Prostate gland (tissue), 2 donors: ENCODE measurements around the gene COL25A1. TPM values are rescaled to one million over a fixed set of nuclear protein-coding genes. Genes with fewer than 3 reads are reported as not detected.

ENCODE experiments used
- DNase-seq: peaks from one replicate; pipeline ENCODE4 v3.0.0-alpha.2; 2019; ENCODE audit warnings: low spot score
- H3K27ac ChIP-seq, 2 donors: fragments of 200-600 bp; sonication (generic); 2 replicates each; pipeline ENCODE4 v1.5.1; 2017 to 2019
- H3K27me3 ChIP-seq: fragments of 200-600 bp; sonication (generic); replicated peaks from 2 replicates; pipeline ENCODE4 v1.5.1; 2019; ENCODE audit not compliant: insufficient read depth
- H3K36me3 ChIP-seq, 2 donors: fragments of 200-600 bp; sonication (generic); 1 replicate in 1 of 2; 2 replicates in 1 of 2; pipeline versions ENCODE4 v1.5.1 to v1.8.1; 2017 to 2019
- H3K4me1 ChIP-seq: fragments of 200-600 bp; sonication (generic); replicated peaks from 2 replicates; pipeline ENCODE4 v1.5.1; 2019
- H3K4me3 ChIP-seq, 2 donors: fragments of 200-600 bp; sonication (generic); 2 replicates each; pipeline ENCODE4 v1.5.1; 2017 to 2019
- H3K9me3 ChIP-seq: fragments of 200-600 bp; sonication (generic); 2 replicates; pipeline ENCODE4 v1.5.1; 2017
- POLR2A ChIP-seq: fragments of 450-650 bp; IDR thresholded peaks from one replicate; pipeline ENCODE4 v1.6.1; 2016; ENCODE audit warnings: antibody characterized with exemption, mild to moderate bottlenecking
- POLR2AphosphoS5 ChIP-seq: sonication (generic); formaldehyde crosslinking; IDR thresholded peaks from one replicate; pipeline ENCODE4 v1.6.1; 2017; ENCODE audit warnings: antibody characterized with exemption
- WGBS: methylation state at CpG from one replicate; pipeline ENCODE4 v1.1.5; 2018; 5-methylcytosine and 5-hydroxymethylcytosine counted together
- intact Hi-C: fragments of 100-400 bp; cut with DNase I; formaldehyde crosslinking; loops from one replicate; pipeline ENCODE4 v1.14.2; 2022
- total RNA-seq, 2 donors: library from RNA; depleted of rRNA; stranded (reverse); fragments of >200 nt; gene quantifications; one replicate each; pipeline ENCODE4 v1.1.0, GENCODE V29; 2016
- TF ChIP-seq, protein P1 (sequence below), 4 experiments: fragments of 200-600 bp in 2 of 4; fragments of 450-650 bp in 2 of 4; sonication (generic) in 2 of 4; IDR thresholded peaks; 1 replicate in 3 of 4; 2 replicates in 1 of 4; pipeline ENCODE4 v1.5.1; 2016 to 2019; ENCODE audit warnings: antibody characterized with exemption in 4 of 4, mild to moderate bottlenecking in 2 of 4, moderate library complexity in 2 of 4

Gene COL25A1
- total RNA-seq, 2 donors from 2014 or later: 0.73 to 2.8 TPM

DNA sequence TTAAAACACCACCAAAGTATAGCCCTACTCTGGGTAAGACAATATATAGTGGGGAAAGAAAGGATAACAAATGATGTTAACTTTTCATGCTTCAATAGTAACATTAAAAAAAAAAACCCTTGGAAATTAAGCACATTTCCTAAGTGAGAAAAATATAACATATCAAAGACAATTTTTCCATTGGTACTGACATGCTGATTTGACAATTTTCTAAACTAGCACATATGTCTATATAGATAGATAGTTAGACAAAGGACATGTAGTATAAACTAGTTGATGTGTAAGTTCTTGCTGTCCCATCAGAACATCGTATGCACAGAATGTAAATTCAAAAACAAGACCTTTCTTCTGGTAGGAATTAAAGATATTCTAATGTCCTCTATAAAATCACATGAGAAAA lies 492.4 kb downstream of the COL25A1 start:
- DNase-seq: no peak
- Histone ChIP-seq H3K36me3 (no peaks in the 10 kb centered on the region), H3K4me1 (no peaks in the 10 kb centered on the region), H3K4me3 (no peak overlapping the region), H3K27ac (no peak overlapping the region), H3K27me3 (no peaks in the 10 kb centered on the region), H3K9me3 (no peaks in the 10 kb centered on the region)
- WGBS: 83% methylated on average over 1 of the region's 1 CpG
- TF ChIP-seq, protein P1, sequence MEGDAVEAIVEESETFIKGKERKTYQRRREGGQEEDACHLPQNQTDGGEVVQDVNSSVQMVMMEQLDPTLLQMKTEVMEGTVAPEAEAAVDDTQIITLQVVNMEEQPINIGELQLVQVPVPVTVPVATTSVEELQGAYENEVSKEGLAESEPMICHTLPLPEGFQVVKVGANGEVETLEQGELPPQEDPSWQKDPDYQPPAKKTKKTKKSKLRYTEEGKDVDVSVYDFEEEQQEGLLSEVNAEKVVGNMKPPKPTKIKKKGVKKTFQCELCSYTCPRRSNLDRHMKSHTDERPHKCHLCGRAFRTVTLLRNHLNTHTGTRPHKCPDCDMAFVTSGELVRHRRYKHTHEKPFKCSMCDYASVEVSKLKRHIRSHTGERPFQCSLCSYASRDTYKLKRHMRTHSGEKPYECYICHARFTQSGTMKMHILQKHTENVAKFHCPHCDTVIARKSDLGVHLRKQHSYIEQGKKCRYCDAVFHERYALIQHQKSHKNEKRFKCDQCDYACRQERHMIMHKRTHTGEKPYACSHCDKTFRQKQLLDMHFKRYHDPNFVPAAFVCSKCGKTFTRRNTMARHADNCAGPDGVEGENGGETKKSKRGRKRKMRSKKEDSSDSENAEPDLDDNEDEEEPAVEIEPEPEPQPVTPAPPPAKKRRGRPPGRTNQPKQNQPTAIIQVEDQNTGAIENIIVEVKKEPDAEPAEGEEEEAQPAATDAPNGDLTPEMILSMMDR (IDR thresholded peaks at IDR 0.05): no peak
- TF ChIP-seq POLR2A (no peak), POLR2AphosphoS5 (no peak)
- intact Hi-C loops: no loop called here

DNA sequence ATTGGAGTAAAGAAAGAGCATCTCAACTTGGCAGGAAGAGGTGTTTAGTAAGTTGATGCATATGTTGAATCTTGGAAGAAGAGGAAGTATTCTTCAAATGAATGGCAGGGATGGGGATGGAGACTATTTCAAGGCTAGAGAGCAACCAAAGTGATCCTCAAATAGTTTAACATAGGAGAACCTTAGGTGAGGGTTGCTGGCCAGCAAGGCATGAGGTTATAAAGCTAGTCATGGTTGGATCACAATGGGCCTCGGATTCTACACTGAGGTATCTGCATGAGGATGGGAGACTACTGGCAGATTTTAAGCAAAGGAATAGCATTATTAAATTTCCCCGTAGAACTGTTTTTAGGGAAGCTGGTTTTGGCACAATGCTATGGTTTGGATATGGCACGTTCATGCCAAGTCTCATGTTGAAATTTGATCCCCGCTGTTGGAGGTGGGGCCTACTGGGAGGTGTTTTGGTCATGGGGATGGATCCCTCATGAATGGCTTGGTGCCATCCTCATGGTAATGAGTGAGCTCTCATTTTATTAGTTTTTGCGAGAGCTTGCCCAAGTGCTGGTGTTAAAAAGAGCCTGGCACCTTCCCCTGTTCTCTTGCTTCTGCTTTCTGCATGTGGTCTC lies 497.7 kb downstream of the COL25A1 start:
- Histone ChIP-seq H3K4me1 (no peaks in the 10 kb centered on the region), H3K27me3 (no peaks in the 10 kb centered on the region), H3K27ac (no peak overlapping the region), H3K36me3 (no peaks in the 10 kb centered on the region), H3K4me3 (no peak overlapping the region), H3K9me3 (no peaks in the 10 kb centered on the region)
- DNase-seq: no peak
- TF ChIP-seq POLR2A: no peak
- TF ChIP-seq, protein P1 (IDR thresholded peaks at IDR 0.05): no peak
- intact Hi-C loops: no loop called here
- WGBS: 47% methylated on average over 5 of the region's 5 CpGs

DNA sequence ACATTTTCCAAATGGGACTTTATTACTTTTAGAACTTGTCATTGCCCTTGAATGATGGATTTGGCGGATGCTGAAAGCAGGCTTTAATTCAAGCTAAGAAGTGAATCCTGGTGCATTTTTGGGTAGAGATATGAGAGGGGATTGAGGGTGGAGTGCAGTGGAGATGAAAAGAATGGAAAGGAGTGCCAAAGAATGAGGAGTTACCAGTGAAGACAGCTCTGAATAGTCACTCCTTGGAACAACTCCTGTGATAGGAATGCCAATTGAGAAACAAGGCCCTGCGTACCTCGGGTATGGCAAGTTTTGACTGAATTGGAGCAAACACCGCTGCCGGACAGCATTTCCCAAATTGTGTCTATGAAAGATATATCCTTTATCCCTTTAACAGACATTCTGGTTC lies 503.2 kb downstream of the COL25A1 start:
- H3K27me3 ChIP-seq: no peaks in the 10 kb centered on the region
- 94% methylated on average over 5 of the region's 5 CpGs for WGBS
- H3K4me3 ChIP-seq: no peak overlapping the region
- H3K4me1 ChIP-seq: no peaks in the 10 kb centered on the region
- intact Hi-C loops: no loop called here
- DNase-seq: no peak
- no peak overlapping the region for H3K27ac ChIP-seq
- no peaks in the 10 kb centered on the region for H3K36me3 ChIP-seq
- H3K9me3 ChIP-seq: no peaks in the 10 kb centered on the region
- TF ChIP-seq POLR2A (no peak), POLR2AphosphoS5 (no peak)
- TF ChIP-seq, protein P1 (IDR thresholded peaks at IDR 0.05): no peak

DNA sequence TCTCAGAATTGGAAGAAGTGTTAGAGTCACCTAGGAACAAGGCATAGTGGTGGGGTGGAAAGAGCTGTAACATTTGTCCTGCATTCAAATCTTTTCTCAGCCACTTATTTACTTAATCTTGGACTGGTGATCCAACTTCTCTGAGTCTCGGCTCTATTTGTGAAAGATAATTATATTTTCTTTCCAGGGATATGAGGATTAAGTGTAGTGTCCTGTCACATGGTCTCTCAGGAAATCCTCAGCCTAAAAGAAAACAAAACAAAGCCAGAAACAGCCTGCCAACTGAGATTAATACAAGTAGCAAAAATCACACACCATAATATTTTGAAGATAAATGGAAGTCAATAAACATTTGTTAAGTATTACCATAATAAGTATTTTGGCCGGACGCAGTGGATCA lies 506.3 kb downstream of the COL25A1 start:
- Histone ChIP-seq H3K9me3 (no peaks in the 10 kb centered on the region), H3K4me1 (no peaks in the 10 kb centered on the region), H3K27ac (no peak overlapping the region), H3K27me3 (no peaks in the 10 kb centered on the region), H3K36me3 (no peaks in the 10 kb centered on the region), H3K4me3 (no peak overlapping the region)
- WGBS: 46% methylated on average over 3 of the region's 3 CpGs
- no peak for DNase-seq
- no peak for TF ChIP-seq POLR2A
- TF ChIP-seq, protein P1 (IDR thresholded peaks at IDR 0.05): no peak
- intact Hi-C loops: no loop called here

DNA sequence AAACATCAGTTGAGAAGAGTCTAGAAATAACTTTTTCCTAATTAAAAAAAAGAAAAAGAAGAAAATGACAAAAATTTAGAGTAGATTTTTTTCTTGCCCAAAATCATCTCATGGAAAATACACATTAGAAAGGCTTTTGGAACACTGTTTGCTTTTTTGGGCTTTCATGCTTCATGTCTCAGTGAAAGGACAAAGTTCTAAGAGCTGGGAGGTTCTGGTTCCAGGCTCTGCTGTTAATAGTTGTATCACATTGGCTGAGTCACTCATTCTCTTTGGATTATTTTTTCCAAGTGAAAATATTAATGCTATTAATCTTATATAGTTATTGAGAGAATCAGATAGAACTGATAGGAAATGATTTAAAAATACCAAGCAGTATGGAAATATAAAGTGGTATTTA lies 506.7 kb downstream of the COL25A1 start:
- Histone ChIP-seq H3K4me3 (no peak overlapping the region), H3K9me3 (no peaks in the 10 kb centered on the region), H3K36me3 (no peaks in the 10 kb centered on the region), H3K27me3 (no peaks in the 10 kb centered on the region), H3K27ac (no peak overlapping the region), H3K4me1 (no peaks in the 10 kb centered on the region)
- intact Hi-C loops: no loop called here
- DNase-seq: no peak
- TF ChIP-seq, protein P1 (IDR thresholded peaks at IDR 0.05): no peak
- TF ChIP-seq POLR2AphosphoS5: no peak
- no peak for TF ChIP-seq POLR2A
